Ishikawa (cell line): ENCODE results near the gene NUTF2.

ENCODE experiments used
- CREB1 ChIP-seq: IDR thresholded peaks from 2 replicates; pipeline ENCODE4 v1.6.1; 2012; ENCODE audit warnings: low read depth
- EGR1 ChIP-seq: IDR thresholded peaks from 2 replicates; pipeline ENCODE4 v1.6.1; 2012
- EP300 ChIP-seq: IDR thresholded peaks from 2 replicates; pipeline ENCODE4 v1.6.1; 2012; ENCODE audit warnings: borderline replicate concordance
- MAX ChIP-seq: IDR thresholded peaks from 2 replicates; pipeline ENCODE4 v1.6.1; 2012
- NFIC ChIP-seq: IDR thresholded peaks from 2 replicates; pipeline ENCODE4 v1.6.1; 2012
- RAD21 ChIP-seq: IDR thresholded peaks from 2 replicates; pipeline ENCODE4 v1.6.1; 2012; ENCODE audit warnings: low read depth
- TAF1 ChIP-seq: IDR thresholded peaks from 2 replicates; pipeline ENCODE4 v1.6.1; 2012; ENCODE audit warnings: low read depth, mild to moderate bottlenecking
- TCF12 ChIP-seq: IDR thresholded peaks from 2 replicates; pipeline ENCODE4 v1.6.1; 2012; ENCODE audit warnings: low read depth
- TEAD4 ChIP-seq: IDR thresholded peaks from 2 replicates; pipeline ENCODE4 v1.6.1; 2012
- USF1 ChIP-seq: IDR thresholded peaks from 2 replicates; pipeline ENCODE4 v1.6.1; 2012
- YY1 ChIP-seq: IDR thresholded peaks from 2 replicates; pipeline ENCODE4 v1.6.1; 2012; ENCODE audit warnings: low read depth
- ZBTB7A ChIP-seq: IDR thresholded peaks from 2 replicates; pipeline ENCODE4 v1.6.1; 2012; ENCODE audit warnings: low read depth
- TF ChIP-seq, protein P1 (sequence below): IDR thresholded peaks from 2 replicates; pipeline ENCODE4 v1.6.1; 2012; ENCODE audit warnings: low read depth, mild to moderate bottlenecking

- TF ChIP-seq, protein P1, sequence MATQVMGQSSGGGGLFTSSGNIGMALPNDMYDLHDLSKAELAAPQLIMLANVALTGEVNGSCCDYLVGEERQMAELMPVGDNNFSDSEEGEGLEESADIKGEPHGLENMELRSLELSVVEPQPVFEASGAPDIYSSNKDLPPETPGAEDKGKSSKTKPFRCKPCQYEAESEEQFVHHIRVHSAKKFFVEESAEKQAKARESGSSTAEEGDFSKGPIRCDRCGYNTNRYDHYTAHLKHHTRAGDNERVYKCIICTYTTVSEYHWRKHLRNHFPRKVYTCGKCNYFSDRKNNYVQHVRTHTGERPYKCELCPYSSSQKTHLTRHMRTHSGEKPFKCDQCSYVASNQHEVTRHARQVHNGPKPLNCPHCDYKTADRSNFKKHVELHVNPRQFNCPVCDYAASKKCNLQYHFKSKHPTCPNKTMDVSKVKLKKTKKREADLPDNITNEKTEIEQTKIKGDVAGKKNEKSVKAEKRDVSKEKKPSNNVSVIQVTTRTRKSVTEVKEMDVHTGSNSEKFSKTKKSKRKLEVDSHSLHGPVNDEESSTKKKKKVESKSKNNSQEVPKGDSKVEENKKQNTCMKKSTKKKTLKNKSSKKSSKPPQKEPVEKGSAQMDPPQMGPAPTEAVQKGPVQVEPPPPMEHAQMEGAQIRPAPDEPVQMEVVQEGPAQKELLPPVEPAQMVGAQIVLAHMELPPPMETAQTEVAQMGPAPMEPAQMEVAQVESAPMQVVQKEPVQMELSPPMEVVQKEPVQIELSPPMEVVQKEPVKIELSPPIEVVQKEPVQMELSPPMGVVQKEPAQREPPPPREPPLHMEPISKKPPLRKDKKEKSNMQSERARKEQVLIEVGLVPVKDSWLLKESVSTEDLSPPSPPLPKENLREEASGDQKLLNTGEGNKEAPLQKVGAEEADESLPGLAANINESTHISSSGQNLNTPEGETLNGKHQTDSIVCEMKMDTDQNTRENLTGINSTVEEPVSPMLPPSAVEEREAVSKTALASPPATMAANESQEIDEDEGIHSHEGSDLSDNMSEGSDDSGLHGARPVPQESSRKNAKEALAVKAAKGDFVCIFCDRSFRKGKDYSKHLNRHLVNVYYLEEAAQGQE: no peak
- TF ChIP-seq ZBTB7A (no peak), NFIC (no peak), TCF12 (no peak), TEAD4 (no peak), RAD21 (no peak), EP300 (no peak), CREB1 (no peak), YY1 (no peak), EGR1 (no peak), MAX (no peak), TAF1 (no peak), USF1 (no peak)
Measured at GRCh38 chr16:67803894-67804293, 42.8 kb upstream of the NUTF2 start.
